Breast epithelium (tissue), 3 donors: ENCODE measurements around the gene USP34.

Experiments
- POLR2A ChIP-seq: fragments of 450-650 bp; IDR thresholded peaks from one replicate; pipeline ENCODE4 v1.6.1; 2016; ENCODE audit warnings: antibody characterized with exemption, mild to moderate bottlenecking, moderate library complexity
- TF ChIP-seq, protein P1 (sequence below), 3 donors: fragments of 450-650 bp; IDR thresholded peaks; one replicate each; pipeline ENCODE4 v1.5.1; 2016 to 2017; ENCODE audit warnings: antibody characterized with exemption in 3 of 3, mild to moderate bottlenecking in 3 of 3, moderate library complexity in 3 of 3

DNA sequence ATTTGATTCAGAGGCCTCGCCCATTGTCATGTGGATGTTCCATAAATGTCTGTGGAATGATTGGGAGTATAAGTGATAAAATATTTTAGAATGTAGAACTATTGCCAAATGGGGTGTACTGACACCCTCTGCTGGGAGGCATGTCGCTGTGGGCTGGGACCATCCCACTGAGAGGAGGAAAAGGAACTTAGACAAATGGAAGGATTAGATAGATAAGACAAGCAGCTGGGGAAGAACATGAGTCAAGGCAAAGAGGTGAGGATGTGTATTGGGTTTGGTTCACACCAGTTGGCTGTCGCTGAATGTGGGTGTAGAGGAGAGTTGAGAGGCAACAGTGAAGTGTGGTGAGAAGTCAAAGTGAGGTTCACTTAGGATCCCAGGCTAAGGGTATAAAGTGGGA is 304.9 kb downstream of the USP34 start:
- TF ChIP-seq, protein P1, sequence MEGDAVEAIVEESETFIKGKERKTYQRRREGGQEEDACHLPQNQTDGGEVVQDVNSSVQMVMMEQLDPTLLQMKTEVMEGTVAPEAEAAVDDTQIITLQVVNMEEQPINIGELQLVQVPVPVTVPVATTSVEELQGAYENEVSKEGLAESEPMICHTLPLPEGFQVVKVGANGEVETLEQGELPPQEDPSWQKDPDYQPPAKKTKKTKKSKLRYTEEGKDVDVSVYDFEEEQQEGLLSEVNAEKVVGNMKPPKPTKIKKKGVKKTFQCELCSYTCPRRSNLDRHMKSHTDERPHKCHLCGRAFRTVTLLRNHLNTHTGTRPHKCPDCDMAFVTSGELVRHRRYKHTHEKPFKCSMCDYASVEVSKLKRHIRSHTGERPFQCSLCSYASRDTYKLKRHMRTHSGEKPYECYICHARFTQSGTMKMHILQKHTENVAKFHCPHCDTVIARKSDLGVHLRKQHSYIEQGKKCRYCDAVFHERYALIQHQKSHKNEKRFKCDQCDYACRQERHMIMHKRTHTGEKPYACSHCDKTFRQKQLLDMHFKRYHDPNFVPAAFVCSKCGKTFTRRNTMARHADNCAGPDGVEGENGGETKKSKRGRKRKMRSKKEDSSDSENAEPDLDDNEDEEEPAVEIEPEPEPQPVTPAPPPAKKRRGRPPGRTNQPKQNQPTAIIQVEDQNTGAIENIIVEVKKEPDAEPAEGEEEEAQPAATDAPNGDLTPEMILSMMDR (IDR thresholded peaks at IDR 0.05): no peak
- no peak for TF ChIP-seq POLR2A
